Prostate gland (tissue), 2 donors: Measurements from ENCODE around the gene MAP3K7CL. TPM values are rescaled to one million over a fixed set of nuclear protein-coding genes. Genes with fewer than 3 reads are reported as not detected.
A peak's percentile ranks its signal among the peaks of the same experiment; 100 is the strongest.

Experiments
- DNase-seq: peaks from one replicate; pipeline ENCODE4 v3.0.0-alpha.2; 2019; ENCODE audit warnings: low spot score
- H3K27ac ChIP-seq, 2 donors: fragments of 200-600 bp; sonication (generic); 2 replicates each; pipeline ENCODE4 v1.5.1; 2017 to 2019
- H3K27me3 ChIP-seq: fragments of 200-600 bp; sonication (generic); replicated peaks from 2 replicates; pipeline ENCODE4 v1.5.1; 2019; ENCODE audit not compliant: insufficient read depth
- H3K36me3 ChIP-seq, 2 donors: fragments of 200-600 bp; sonication (generic); 1 replicate in 1 of 2; 2 replicates in 1 of 2; pipeline versions ENCODE4 v1.5.1 to v1.8.1; 2017 to 2019
- H3K4me1 ChIP-seq: fragments of 200-600 bp; sonication (generic); replicated peaks from 2 replicates; pipeline ENCODE4 v1.5.1; 2019
- H3K4me3 ChIP-seq, 2 donors: fragments of 200-600 bp; sonication (generic); 2 replicates each; pipeline ENCODE4 v1.5.1; 2017 to 2019
- H3K9me3 ChIP-seq: fragments of 200-600 bp; sonication (generic); 2 replicates; pipeline ENCODE4 v1.5.1; 2017
- CTCF ChIP-seq, 4 experiments: fragments of 200-600 bp in 2 of 4; fragments of 450-650 bp in 2 of 4; sonication (generic) in 2 of 4; IDR thresholded peaks; 1 replicate in 3 of 4; 2 replicates in 1 of 4; pipeline ENCODE4 v1.5.1; 2016 to 2019; ENCODE audit warnings: antibody characterized with exemption in 4 of 4, mild to moderate bottlenecking in 2 of 4, moderate library complexity in 2 of 4
- POLR2A ChIP-seq: fragments of 450-650 bp; IDR thresholded peaks from one replicate; pipeline ENCODE4 v1.6.1; 2016; ENCODE audit warnings: antibody characterized with exemption, mild to moderate bottlenecking
- POLR2AphosphoS5 ChIP-seq: sonication (generic); formaldehyde crosslinking; IDR thresholded peaks from one replicate; pipeline ENCODE4 v1.6.1; 2017; ENCODE audit warnings: antibody characterized with exemption
- WGBS: methylation state at CpG from one replicate; pipeline ENCODE4 v1.1.5; 2018; 5-methylcytosine and 5-hydroxymethylcytosine counted together
- intact Hi-C: fragments of 100-400 bp; cut with DNase I; formaldehyde crosslinking; loops from one replicate; pipeline ENCODE4 v1.14.2; 2022
- total RNA-seq, 2 donors: library from RNA; depleted of rRNA; stranded (reverse); fragments of >200 nt; gene quantifications; one replicate each; pipeline ENCODE4 v1.1.0, GENCODE V29; 2016

MAP3K7CL gene
- total RNA-seq, 2 donors from 2014 or later = 8.7 to 13.2 TPM

- Histone ChIP-seq H3K9me3 (no peaks in the 10 kb centered on the region), H3K27ac (no peak overlapping the region), H3K4me3 (no peak overlapping the region), H3K27me3 (no peaks in the 10 kb centered on the region), H3K4me1 (no peaks in the 10 kb centered on the region), H3K36me3 (no peaks in the 10 kb centered on the region)
- WGBS = 72% methylated on average over 2 of the region's 2 CpGs
- TF ChIP-seq CTCF (IDR thresholded peaks at IDR 0.05) (no peak), POLR2A (no peak), POLR2AphosphoS5 (no peak)
- no peak for DNase-seq
- intact Hi-C loops = no loop called here
These were observed 32.3 kb upstream of the MAP3K7CL start for GRCh38 chr21:29098156-29098555.

GRCh38 chr21:29102791-29103257, 27.6 kb upstream of the MAP3K7CL start:
- H3K4me1 ChIP-seq = no peaks in the 10 kb centered on the region
- H3K36me3 ChIP-seq = no peaks in the 10 kb centered on the region
- no peak overlapping the region for H3K27ac ChIP-seq
- no peaks in the 10 kb centered on the region for H3K9me3 ChIP-seq
- DNase-seq = no peak
- TF ChIP-seq POLR2A (no peak), POLR2AphosphoS5 (peak; percentile 53)
- H3K27me3 ChIP-seq = no peaks in the 10 kb centered on the region
- intact Hi-C loops = no loop called here
- H3K4me3 ChIP-seq = no peak overlapping the region
- 96% methylated on average over 2 of the region's 2 CpGs for WGBS

GRCh38 chr21:29104239-29104708, 26.2 kb upstream of the MAP3K7CL start:
- intact Hi-C loops = no loop called here
- Histone ChIP-seq H3K36me3 (no peaks in the 10 kb centered on the region), H3K4me1 (no peaks in the 10 kb centered on the region), H3K9me3 (no peaks in the 10 kb centered on the region), H3K27me3 (no peaks in the 10 kb centered on the region), H3K27ac (no peak overlapping the region), H3K4me3 (no peak overlapping the region)
- TF ChIP-seq POLR2A (no peak), POLR2AphosphoS5 (no peak), CTCF (IDR thresholded peaks at IDR 0.05) (no peak)
- WGBS = 65% methylated on average over 7 of the region's 7 CpGs
- DNase-seq = no peak

GRCh38 chr21:29105218-29105617, 25.2 kb upstream of the MAP3K7CL start:
- WGBS = 91% methylated on average over 3 of the region's 3 CpGs
- TF ChIP-seq POLR2AphosphoS5 (no peak), CTCF (IDR thresholded peaks at IDR 0.05) (no peak)
- Histone ChIP-seq H3K4me3 (no peak overlapping the region), H3K9me3 (no peaks in the 10 kb centered on the region), H3K27ac (no peak overlapping the region), H3K27me3 (no peaks in the 10 kb centered on the region), H3K36me3 (no peaks in the 10 kb centered on the region), H3K4me1 (no peaks in the 10 kb centered on the region)
- intact Hi-C loops = loop anchor here (5.0 kb wide), 1 partner anchor 37 kb away; no protein-coding TSS in a partner anchor
- DNase-seq = no peak

- intact Hi-C loops = no loop called here
- whole genome bisulfite sequencing = 76% methylated on average over 5 of the region's 5 CpGs
- no peaks in the 10 kb centered on the region for H3K27me3 ChIP-seq
These were observed 15.5 kb upstream of the MAP3K7CL start for GRCh38 chr21:29114765-29115500.

More at GRCh38 chr21:29114765-29115500, 15.5 kb upstream of the MAP3K7CL start:
- no peak overlapping the region for H3K4me3 ChIP-seq
- no peak overlapping the region for H3K27ac ChIP-seq
- H3K36me3 ChIP-seq = no peaks in the 10 kb centered on the region
- no peak for DNase-seq
- TF ChIP-seq CTCF (IDR thresholded peaks at IDR 0.05) = no peak
- TF ChIP-seq POLR2AphosphoS5 = no peak
- TF ChIP-seq POLR2A = no peak
- no peaks in the 10 kb centered on the region for H3K9me3 ChIP-seq
- no peaks in the 10 kb centered on the region for H3K4me1 ChIP-seq
